Mesodermal cell (in vitro differentiated cells): ENCODE data around the gene CEP128.

Experiments
- H3K27ac ChIP-seq: 2 replicates; pipeline ENCODE4 v1.7.0; 2013; ENCODE audit warnings: mild to moderate bottlenecking, low read depth, low read length, moderate library complexity; ENCODE audit not compliant: severe bottlenecking
- H3K36me3 ChIP-seq: 2 replicates; pipeline ENCODE4 v1.7.1; 2013; ENCODE audit warnings: mild to moderate bottlenecking, low read length, moderate library complexity; ENCODE audit not compliant: control insufficient read depth, insufficient read depth
- H3K4me1 ChIP-seq: one replicate; pipeline ENCODE4 v1.7.1; 2013; ENCODE audit warnings: mild to moderate bottlenecking, low read length; ENCODE audit not compliant: insufficient read depth, control insufficient read depth, poor library complexity, severe bottlenecking
- H3K4me3 ChIP-seq: 2 replicates; pipeline ENCODE4 v1.7.0; 2013; ENCODE audit warnings: low read length, control low read depth, mild to moderate bottlenecking; ENCODE audit not compliant: insufficient read depth, poor library complexity, severe bottlenecking; ENCODE audit errors: extremely low read depth
- H3K9me3 ChIP-seq: 2 replicates; pipeline ENCODE4 v1.7.1; 2013; ENCODE audit warnings: mild to moderate bottlenecking, low read length, moderate library complexity; ENCODE audit not compliant: control insufficient read depth
- WGBS, 2 experiments: methylation state at CpG; one replicate each; pipeline ENCODE4 v1.1.5; 2013; ENCODE audit warnings: missing lambda C conversion rate in 2 of 2; ENCODE audit not compliant: insufficient coverage in 2 of 2; 5-methylcytosine and 5-hydroxymethylcytosine counted together

Gene CEP128

DNA sequence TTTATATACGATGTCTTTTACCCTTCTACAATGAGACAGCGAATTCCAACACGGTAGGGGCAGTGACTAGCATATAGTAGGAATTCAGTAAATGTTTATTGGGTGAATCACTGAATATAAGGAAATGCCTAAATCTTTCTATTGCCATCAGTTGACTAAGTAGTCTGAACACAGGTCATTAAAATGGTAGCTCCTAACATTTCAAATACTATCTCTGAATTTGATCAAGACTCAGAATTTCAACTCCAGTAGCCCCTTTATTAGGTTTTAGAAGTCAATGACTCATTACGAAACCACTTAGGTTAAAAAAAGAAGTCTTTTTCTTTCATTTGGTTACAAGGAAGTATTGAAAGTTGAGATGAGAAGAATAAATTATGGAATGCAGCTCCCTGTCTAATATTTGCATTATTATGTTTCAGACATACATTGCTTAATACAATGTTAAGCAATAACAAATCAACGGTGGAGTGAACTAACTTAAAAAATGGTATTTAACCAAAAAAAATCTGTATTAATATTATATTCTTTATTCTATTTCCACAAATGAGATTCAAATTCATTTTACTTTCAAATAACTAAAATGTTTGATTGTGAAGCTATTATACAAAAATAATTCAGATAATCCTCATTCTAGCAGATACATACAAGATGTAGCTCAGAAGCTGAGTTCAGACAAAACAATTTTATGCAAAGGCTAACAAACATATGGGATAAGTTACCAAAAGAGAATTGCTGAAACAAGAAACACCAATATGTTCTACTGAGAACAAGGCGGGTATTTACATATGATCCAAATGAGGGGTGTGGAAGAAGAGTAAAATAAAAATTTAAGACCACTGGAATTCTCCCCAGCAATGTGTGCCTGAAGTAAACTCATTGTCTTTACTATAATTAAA is 302.7 kb downstream of the CEP128 start:
- Histone ChIP-seq H3K9me3 (no peaks in the 10 kb centered on the region), H3K4me1 (peaks cover 5% of the 10 kb centered on the region), H3K4me3 (no peak overlapping the region), H3K36me3 (no peaks in the 10 kb centered on the region), H3K27ac (peak overlapping the region; percentile 62)
- no CpG with 5 or more reads among the region's 6 CpGs for WGBS, 2 experiments

DNA sequence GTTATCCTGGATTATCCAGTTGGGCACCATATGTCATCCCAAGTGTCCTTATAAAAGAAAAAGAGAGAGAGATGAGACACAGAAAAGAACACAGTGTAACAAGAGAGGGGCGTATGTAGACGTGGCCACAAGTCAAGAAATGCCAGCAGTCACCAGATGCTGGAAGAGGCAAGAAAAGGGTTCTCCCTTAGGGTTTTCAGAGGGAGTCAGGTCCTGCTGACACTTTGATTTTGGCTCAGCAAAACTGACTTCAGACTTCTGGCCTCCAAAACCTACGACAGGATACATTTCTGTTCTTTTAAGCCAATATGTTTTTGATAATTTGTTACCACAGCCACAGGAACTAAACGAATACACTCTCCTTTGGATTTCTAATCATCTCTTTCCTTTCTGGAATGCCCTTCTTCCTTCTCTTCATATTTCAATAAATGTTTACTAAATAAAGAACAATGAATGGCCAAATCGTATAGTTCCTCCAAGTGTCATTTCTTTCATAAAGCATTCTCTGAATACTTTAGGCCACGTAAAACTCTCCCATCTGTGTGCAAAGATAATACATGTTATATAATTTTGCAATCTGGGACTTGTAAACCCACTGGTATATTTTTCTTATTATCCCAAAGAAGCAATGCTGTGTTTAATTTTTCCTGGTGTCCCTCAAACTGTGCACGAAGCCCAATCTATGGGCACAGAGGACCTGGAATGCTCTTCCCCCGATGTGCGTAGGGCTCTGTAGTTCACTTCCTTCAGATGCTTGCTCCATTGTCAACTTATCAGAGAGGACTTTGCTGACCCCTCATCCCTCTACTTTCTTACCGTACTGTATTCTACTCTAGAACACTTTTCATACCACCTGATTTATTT is 303.6 kb downstream of the CEP128 start:
- H3K27ac ChIP-seq = peak overlapping the region; percentile 62
- WGBS, 2 experiments = 88 to 89% methylated on average over 5 to 6 of the region's 10 CpGs
- no peaks in the 10 kb centered on the region for H3K9me3 ChIP-seq
- H3K4me1 ChIP-seq = peaks cover 5% of the 10 kb centered on the region
- H3K36me3 ChIP-seq = no peaks in the 10 kb centered on the region
- H3K4me3 ChIP-seq = no peak overlapping the region

DNA sequence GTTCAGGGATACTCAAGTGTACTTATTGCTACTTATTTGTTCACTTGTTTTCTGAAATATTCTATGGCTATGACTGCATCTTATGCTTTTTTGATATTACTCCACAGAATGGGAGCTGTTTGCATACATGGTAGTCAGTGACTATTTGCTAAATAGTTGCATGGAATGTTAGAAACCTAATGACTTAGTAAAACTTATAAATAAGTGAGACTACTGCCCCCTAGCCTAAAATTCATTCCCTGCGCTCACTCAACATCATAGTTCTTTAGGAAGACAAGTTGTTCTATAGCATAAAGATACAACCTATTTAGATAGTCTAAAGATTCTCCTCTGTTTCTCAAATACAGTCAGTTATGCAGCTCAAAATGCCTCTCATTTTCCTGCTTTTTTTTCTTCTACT is 305.5 kb downstream of the CEP128 start:
- H3K4me3 ChIP-seq = no peak overlapping the region
- no peaks in the 10 kb centered on the region for H3K36me3 ChIP-seq
- H3K9me3 ChIP-seq = no peaks in the 10 kb centered on the region
- no CpG with 5 or more reads among the region's 1 CpG for WGBS, 2 experiments
- H3K4me1 ChIP-seq = peaks cover 5% of the 10 kb centered on the region
- no peak overlapping the region for H3K27ac ChIP-seq

DNA sequence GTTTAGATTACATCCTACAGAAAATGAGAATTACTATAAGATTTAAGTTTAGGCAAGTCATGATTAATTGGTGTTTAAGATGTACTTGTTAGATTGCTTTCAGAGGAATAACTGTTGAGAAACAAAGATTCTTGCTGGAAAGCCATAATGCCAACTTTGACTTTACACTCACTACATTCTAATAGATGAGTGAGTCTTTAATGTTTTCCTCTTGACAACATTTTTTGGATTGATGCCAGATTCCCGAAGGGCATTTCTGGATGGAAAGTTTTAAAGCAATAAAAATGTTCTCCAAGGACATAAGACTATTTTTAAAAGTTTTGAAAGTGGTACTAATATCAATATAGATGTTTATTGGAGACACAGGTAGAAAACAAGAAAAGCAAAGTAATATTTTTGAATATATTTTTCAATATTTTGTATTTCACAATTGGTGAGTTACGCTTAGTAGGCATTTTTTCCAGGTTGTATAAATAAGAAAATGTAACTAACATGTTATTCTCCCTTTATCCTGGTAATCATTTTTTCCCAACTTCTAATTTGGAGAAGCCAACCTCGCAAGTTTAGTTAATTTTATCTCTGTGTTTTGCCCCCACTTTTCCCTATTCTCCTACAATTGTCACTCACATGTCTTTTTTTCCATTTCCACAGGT is 307.3 kb downstream of the CEP128 start:
- 92 to 95% methylated on average over 1 of the region's 3 CpGs for WGBS, 2 experiments
- Histone ChIP-seq H3K36me3 (no peaks in the 10 kb centered on the region), H3K9me3 (no peaks in the 10 kb centered on the region), H3K4me3 (no peak overlapping the region), H3K4me1 (peaks cover 5% of the 10 kb centered on the region), H3K27ac (no peak overlapping the region)

GRCh38 chr14:80629606-80630005 is 311.9 kb downstream of the CEP128 start:
- Histone ChIP-seq H3K4me3 (no peak overlapping the region), H3K36me3 (no peaks in the 10 kb centered on the region), H3K9me3 (no peaks in the 10 kb centered on the region)

GRCh38 chr14:80628547-80628946 is 313.0 kb downstream of the CEP128 start:
- Histone ChIP-seq H3K9me3 (no peaks in the 10 kb centered on the region), H3K4me3 (no peak overlapping the region), H3K4me1 (no peaks in the 10 kb centered on the region), H3K36me3 (no peaks in the 10 kb centered on the region), H3K27ac (no peak overlapping the region)
- 94 to 100% methylated on average over 2 to 4 of the region's 6 CpGs for WGBS, 2 experiments

More at GRCh38 chr14:80629606-80630005, 311.9 kb downstream of the CEP128 start:
- Histone ChIP-seq H3K4me1 (no peaks in the 10 kb centered on the region), H3K27ac (no peak overlapping the region)

DNA sequence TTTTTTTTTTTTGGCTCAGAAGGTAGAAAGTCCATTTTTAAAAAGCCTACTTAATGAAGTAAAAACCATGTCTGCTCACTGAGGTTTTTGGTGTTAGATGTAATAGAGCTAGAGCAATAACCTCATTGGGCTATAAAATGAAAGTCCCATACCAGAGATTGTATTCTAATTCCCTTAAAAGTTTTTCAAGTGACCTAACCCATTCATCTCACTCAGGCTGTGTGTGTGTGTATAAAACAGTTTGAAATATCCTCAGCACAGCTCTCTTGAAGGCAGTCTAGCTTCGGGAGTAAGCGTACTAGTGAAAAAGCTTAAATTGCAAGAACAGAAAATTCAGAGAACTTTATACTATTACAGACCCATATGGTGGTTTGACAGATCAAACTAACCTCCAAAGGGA is 313.8 kb downstream of the CEP128 start:
- H3K4me1 ChIP-seq = no peaks in the 10 kb centered on the region
- no CpG with 5 or more reads among the region's 2 CpGs for WGBS, 2 experiments
- H3K27ac ChIP-seq = no peak overlapping the region
- no peak overlapping the region for H3K4me3 ChIP-seq
- H3K36me3 ChIP-seq = no peaks in the 10 kb centered on the region
- no peaks in the 10 kb centered on the region for H3K9me3 ChIP-seq

GRCh38 chr14:80624581-80624980 is 317.0 kb downstream of the CEP128 start:
- H3K4me1 ChIP-seq = no peaks in the 10 kb centered on the region
- H3K27ac ChIP-seq = no peak overlapping the region
- no CpG with 5 or more reads among the region's 1 CpG for WGBS, 2 experiments
- H3K9me3 ChIP-seq = no peaks in the 10 kb centered on the region
- H3K4me3 ChIP-seq = no peak overlapping the region
- H3K36me3 ChIP-seq = no peaks in the 10 kb centered on the region

GRCh38 chr14:80621701-80622100 is 319.8 kb downstream of the CEP128 start:
- WGBS, 2 experiments = 94% methylated on average over 2 of the region's 3 CpGs; no CpG with 5 or more reads in 1 of the 2 experiments
- no peaks in the 10 kb centered on the region for H3K9me3 ChIP-seq
- no peaks in the 10 kb centered on the region for H3K36me3 ChIP-seq
- H3K27ac ChIP-seq = no peak overlapping the region
- H3K4me3 ChIP-seq = no peak overlapping the region
- H3K4me1 ChIP-seq = no peaks in the 10 kb centered on the region

DNA sequence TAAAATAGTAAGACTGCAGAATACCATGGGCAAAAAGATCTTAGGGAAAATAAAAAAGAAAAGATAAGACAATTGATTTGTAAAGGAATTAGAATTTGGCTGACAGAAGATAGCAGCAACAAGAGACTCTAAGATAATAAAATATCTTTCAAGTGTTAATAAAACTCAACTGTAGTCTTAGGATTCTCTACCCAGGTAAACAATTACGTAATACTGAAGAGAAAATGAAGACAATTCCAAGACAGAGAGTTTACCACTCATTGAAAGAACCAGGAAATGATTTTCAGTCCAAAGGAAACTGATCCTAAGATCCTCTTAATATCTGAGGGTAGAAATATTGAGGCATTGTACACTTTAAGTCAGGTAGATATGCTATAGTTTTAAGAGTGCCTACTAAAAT is 321.1 kb downstream of the CEP128 start:
- Histone ChIP-seq H3K9me3 (no peaks in the 10 kb centered on the region), H3K4me3 (no peak overlapping the region), H3K4me1 (no peaks in the 10 kb centered on the region), H3K27ac (no peak overlapping the region), H3K36me3 (no peaks in the 10 kb centered on the region)
- no CpG with 5 or more reads among the region's 1 CpG for WGBS, 2 experiments
